GM12878 (cell line): ENCODE data around the gene CTRB1. TPM values are rescaled to one million over a fixed set of nuclear protein-coding genes. Genes with fewer than 3 reads are reported as not detected.

Experiments used
- ATAC-seq: fragments of 200-7000 bp; cut with Tn5 transposase; 3 replicates; pipeline ENCODE4 v1.9.1; 2020; ENCODE audit warnings: mild to moderate bottlenecking, moderate library complexity
- BruUV-seq: library from RNA; stranded (reverse); fragments of 400-500 nt; replicated peaks from 2 replicates; lab custom pipeline; 2021; lab: Mats Ljungman, UMichigan
- CTCF ChIA-PET: fragments of 300-600 bp; sonication (Branson Sonifier 250); formaldehyde crosslinking; extraction: SDS; loops from one replicate; lab custom pipeline; 2021; ENCODE audit warnings: inconsistent platforms; lab: Yijun Ruan, JAX
- POLR2A ChIA-PET: fragments of 350-600 bp; formaldehyde crosslinking; extraction: SDS; loops from one replicate; lab custom pipeline; 2021; ENCODE audit warnings: inconsistent platforms; lab: Charles Lee
- RAD21 ChIA-PET: fragments of 300-600 bp; sonication (Branson Sonifier 250); formaldehyde crosslinking; loops from one replicate; lab custom pipeline; 2023; ENCODE audit warnings: antibody characterized with exemption; ENCODE audit not compliant: unreplicated experiment; lab: Charles Lee
- SMC1A ChIA-PET: fragments of 300-600 bp; sonication (Branson Sonifier 250); formaldehyde crosslinking; loops from one replicate; lab custom pipeline; 2023; ENCODE audit not compliant: unreplicated experiment, uncharacterized antibody; lab: Charles Lee
- DNase-seq: peaks from one replicate; pipeline ENCODE4 v3.0.0-alpha.2; 2011; ENCODE audit warnings: low read depth, low spot score
- FAIRE-seq: peaks from 3 replicates; lab custom pipeline; 2011; peaks lifted over from hg19 to GRCh38; lab: Jason Lieb, UNC
- H2AFZ ChIP-seq: 2 replicates; pipeline ENCODE4 v1.6.0; 2011; ENCODE audit warnings: low read depth, low read length, control low read depth; ENCODE audit not compliant: control insufficient read depth
- H3K27ac ChIP-seq: 2 replicates; pipeline ENCODE4 v1.5.1; 2011; ENCODE audit warnings: control low read depth; ENCODE audit not compliant: control insufficient read depth, insufficient read depth
- H3K27me3 ChIP-seq, 2 experiments: replicated peaks in 1 of 2; 2 replicates each; pipeline versions ENCODE4 v1.6.0 to v1.6.1; 2011; ENCODE audit warnings: low read length in 1 of 2; ENCODE audit not compliant: control insufficient read depth in 2 of 2, insufficient read depth in 2 of 2
- H3K36me3 ChIP-seq, 2 experiments: 2 replicates each; pipeline ENCODE4 v1.5.1; 2011; ENCODE audit warnings: low read length in 1 of 2; ENCODE audit not compliant: control insufficient read depth in 2 of 2, insufficient read depth in 2 of 2
- H3K4me1 ChIP-seq: 2 replicates; pipeline ENCODE4 v1.6.1; 2011; ENCODE audit warnings: mild to moderate bottlenecking, low read length, moderate library complexity, mixed read lengths; ENCODE audit not compliant: control insufficient read depth, insufficient read depth
- H3K4me2 ChIP-seq: 2 replicates; pipeline ENCODE4 v1.6.0; 2011; ENCODE audit warnings: control low read depth; ENCODE audit not compliant: control insufficient read depth, insufficient read depth
- H3K4me3 ChIP-seq: fragments of 200-600 bp; sonication (generic); 2 replicates; pipeline ENCODE4 v1.5.1; 2016
- H3K79me2 ChIP-seq: 2 replicates; pipeline ENCODE4 v1.6.0; 2011; ENCODE audit warnings: low read length; ENCODE audit not compliant: control insufficient read depth, insufficient read depth
- H3K9ac ChIP-seq: 2 replicates; pipeline ENCODE4 v1.8.0; 2011; ENCODE audit warnings: low read length, control low read depth, mixed read lengths; ENCODE audit not compliant: control insufficient read depth, insufficient read depth
- H3K9me3 ChIP-seq: replicated peaks from 3 replicates; pipeline ENCODE4 v1.5.1; 2011; ENCODE audit warnings: mild to moderate bottlenecking, low read length; ENCODE audit not compliant: control insufficient read depth, insufficient read depth
- H4K20me1 ChIP-seq: 2 replicates; pipeline ENCODE4 v1.6.0; 2011; ENCODE audit not compliant: control insufficient read depth, insufficient read depth
- BMI1 ChIP-seq: fragments of 450-650 bp; IDR thresholded peaks from 2 replicates; pipeline ENCODE4 v1.6.1; 2016; ENCODE audit warnings: mild to moderate bottlenecking, moderate library complexity, borderline replicate concordance
- CHD2 ChIP-seq: IDR thresholded peaks from 2 replicates; pipeline ENCODE4 v1.6.1; 2011; ENCODE audit warnings: low read depth, low read length, improper control_type of control experiment, borderline replicate concordance
- CHD4 ChIP-seq: fragments of 200-600 bp; sonication (generic); IDR thresholded peaks from 2 replicates; pipeline ENCODE4 v1.6.1; 2016; ENCODE audit warnings: mild to moderate bottlenecking
- EGR1 ChIP-seq, 2 experiments: IDR thresholded peaks; 1 replicate in 1 of 2; 2 replicates in 1 of 2; pipeline ENCODE4 v1.6.1; 2011 to 2012; ENCODE audit warnings: low read depth in 2 of 2, low read length in 2 of 2, borderline replicate concordance in 1 of 2, mild to moderate bottlenecking in 1 of 2, moderate library complexity in 1 of 2
- IRF3 ChIP-seq: fragments of 450-650 bp; IDR thresholded peaks from 2 replicates; pipeline ENCODE4 v1.6.1; 2014; ENCODE audit warnings: mild to moderate bottlenecking
- NFXL1 ChIP-seq: fragments of 450-650 bp; IDR thresholded peaks from 2 replicates; pipeline ENCODE4 v1.6.1; 2017; ENCODE audit warnings: antibody characterized with exemption, mild to moderate bottlenecking, borderline replicate concordance
- POLR2A ChIP-seq: IDR thresholded peaks from 2 replicates; pipeline ENCODE4 v1.6.1; 2011; ENCODE audit warnings: low read depth, mild to moderate bottlenecking, low read length
- RAD51 ChIP-seq: fragments of 450-650 bp; IDR thresholded peaks from 2 replicates; pipeline ENCODE4 v1.6.1; 2016; ENCODE audit warnings: moderate library complexity, mild to moderate bottlenecking, inconsistent platforms
- RUNX3 ChIP-seq: IDR thresholded peaks from 2 replicates; pipeline ENCODE4 v1.6.1; 2012; ENCODE audit warnings: low read length, inconsistent platforms
- TAF1 ChIP-seq: IDR thresholded peaks from 2 replicates; pipeline ENCODE4 v1.6.1; 2011; ENCODE audit warnings: mild to moderate bottlenecking, low read depth, low read length, borderline replicate concordance
- USF1 ChIP-seq: IDR thresholded peaks from 2 replicates; pipeline ENCODE4 v1.6.1; 2011; ENCODE audit warnings: borderline replicate concordance, low read depth, mild to moderate bottlenecking, moderate library complexity, mixed read lengths, low read length; ENCODE audit not compliant: insufficient read depth; ENCODE audit errors: extremely low read length
- ZNF274 ChIP-seq: IDR thresholded peaks from one replicate; pipeline ENCODE4 v1.8.0; 2011; ENCODE audit not compliant: insufficient read length, insufficient read depth
- WGBS: methylation state at CpG from one replicate; pipeline ENCODE4 v1.1.6; 2016; ENCODE audit warnings: low lambda C conversion rate; ENCODE audit not compliant: insufficient replicate concordance, insufficient coverage; ENCODE audit errors: missing lambda C conversion rate; 5-methylcytosine and 5-hydroxymethylcytosine counted together
- in situ Hi-C: fragments of 300-500 bp; cut with MboI; formaldehyde crosslinking; loops from 9 replicates; pipeline ENCODE4 v1.14.3; 2018; ENCODE audit warnings: mixed read lengths
- intact Hi-C: fragments of 100-400 bp; cut with micrococcal nuclease; formaldehyde crosslinking; loops from one replicate; pipeline ENCODE4 v1.14.2; 2022; ENCODE audit not compliant: unreplicated experiment
- polyA plus RNA-seq, 11 experiments: library from polyadenylated mRNA; depleted of rRNA in 4 of 11; unstranded in 6 of 11; stranded (reverse) in 5 of 11; fragments of >200 nt; fragmentation: Nextera tagmentation in 4 of 11; fragmentation: Illumina TruSeq in 1 of 11; extraction: Ambion mirVana in 4 of 11; extraction: Trizol in 1 of 11; gene quantifications; 1 replicate in 1 of 11; 2 replicates in 10 of 11; pipeline versions ENCODE4 v1.2.1 to v1.2.3, GENCODE V29; 2011 to 2016; ENCODE audit warnings: inconsistent platforms in 2 of 11, missing spikeins in 2 of 11, low read depth in 1 of 11
- total RNA-seq, 4 experiments: library from RNA; depleted of rRNA in 3 of 4; stranded (reverse); fragments of >200 nt in 3 of 4; fragmentation: Illumina TruSeq in 1 of 4; extraction: Trizol in 1 of 4; gene quantifications; 2 replicates each; pipeline versions ENCODE4 v1.2.1 to v1.2.3, GENCODE V29; 2013 to 2021

The CTRB1 gene
- total and polyA plus RNA-seq, 10 of the 15 experiments (the other 5 are each of a cell fraction or from before 2014, with no cell fraction given): 0.28 to 4.4 TPM; not detected in 8

- Histone ChIP-seq H3K9ac (no peak overlapping the region), H3K9me3 (no peaks in the 10 kb centered on the region), H2AFZ (no peak overlapping the region), H4K20me1 (no peaks in the 10 kb centered on the region), H3K79me2 (no peaks in the 10 kb centered on the region), H3K4me2 (no peak overlapping the region), H3K4me3 (no peak overlapping the region), H3K27ac (no peak overlapping the region), H3K27me3 (no peaks in the 10 kb centered on the region), H3K36me3 (peaks cover 0 to 1% of the 10 kb centered on the region in 2 experiments; a peak in 2 of 4 replicates), H3K4me1 (no peaks in the 10 kb centered on the region)
- ChIA-PET SMC1A (interaction anchor here (1.6 kb wide), 1 partner anchor 145 kb away, joined by 3 read pairs; no protein-coding TSS in a partner anchor), POLR2A (interaction anchor here (0.7 kb wide), 1 partner anchor 11 kb away, joined by 3 read pairs; no protein-coding TSS in a partner anchor), CTCF (interaction anchor here (10.6 kb wide), 1 partner anchor 145 kb away, joined by 243 read pairs; no protein-coding TSS in a partner anchor), RAD21 (interaction anchor here (7.9 kb wide), 1 partner anchor 145 kb away, joined by 150 read pairs; no protein-coding TSS in a partner anchor)
- in situ Hi-C loops: no loop called here
- no peak for ATAC-seq
- intact Hi-C loops: loop anchor here (10.0 kb wide), 1 partner anchor 527 kb away; no protein-coding TSS in a partner anchor
- no peak for DNase-seq
- FAIRE-seq: no peak
- WGBS: 66% methylated on average over 18 of the region's 18 CpGs
- no peak for TF ChIP-seq NFXL1
- no peak for TF ChIP-seq CHD4
- TF ChIP-seq POLR2A: peak; percentile 17; the same call in 1 of the 2 replicates
- no TSS peak for BruUV-seq
Observed at GRCh38 chr16:75237398-75238131, 18.8 kb downstream of the CTRB1 start.

- no peaks in the 10 kb centered on the region for H3K4me1 ChIP-seq
- H3K9ac ChIP-seq: no peak overlapping the region
- DNase-seq: no peak
- in situ Hi-C loops (no loop called here), intact Hi-C loops (loop anchor here (10.0 kb wide), 1 partner anchor 527 kb away; no protein-coding TSS in a partner anchor)
- H3K27ac ChIP-seq: no peak overlapping the region
- SMC1A ChIA-PET: interaction anchor here (0.7 to 1.6 kb wide), 2 partner anchors 10 to 144 kb away, joined by 3 read pairs; no protein-coding TSS in a partner anchor
- H3K36me3 ChIP-seq: peaks cover 0 to 1% of the 10 kb centered on the region in 2 experiments; a peak in 2 of 4 replicates
- no peak overlapping the region for H3K4me2 ChIP-seq
- H2AFZ ChIP-seq: no peak overlapping the region
- no peak overlapping the region for H3K4me3 ChIP-seq
- H4K20me1 ChIP-seq: no peaks in the 10 kb centered on the region
- BruUV-seq: no TSS peak
- H3K9me3 ChIP-seq: no peaks in the 10 kb centered on the region
- POLR2A ChIA-PET: interaction anchor here (0.7 kb wide), 1 partner anchor 10 kb away, joined by 3 read pairs; no protein-coding TSS in a partner anchor
- no peak for FAIRE-seq
- CTCF ChIA-PET: interaction anchor here (10.6 kb wide), 1 partner anchor 144 kb away, joined by 243 read pairs; no protein-coding TSS in a partner anchor
- ATAC-seq: no peak
- 30% methylated on average over 25 of the region's 25 CpGs for WGBS
- no peaks in the 10 kb centered on the region for H3K27me3 ChIP-seq
- no peaks in the 10 kb centered on the region for H3K79me2 ChIP-seq
- RAD21 ChIA-PET: interaction anchor here (7.9 kb wide), 1 partner anchor 145 kb away, joined by 150 read pairs; no protein-coding TSS in a partner anchor
- no peak for TF ChIP-seq RAD51
- no peak for TF ChIP-seq USF1
- TF ChIP-seq CHD2: no peak
- no peak for TF ChIP-seq EGR1 (IDR thresholded peaks at IDR 0.05; ENCODE audit: borderline replicate concordance in 1 of 2, low read depth in 2 of 2, low read length in 2 of 2)
- TF ChIP-seq RUNX3: no peak
- TF ChIP-seq BMI1: no peak
- TF ChIP-seq TAF1: no peak
- no peak for TF ChIP-seq IRF3
- no peak for TF ChIP-seq ZNF274
Observed at GRCh38 chr16:75238132-75238852, 19.5 kb downstream of the CTRB1 start.
